Caco-2 (cell line): ENCODE results near the gene TBX15. TPM values are rescaled to one million over a fixed set of nuclear protein-coding genes. Genes with fewer than 3 reads are reported as not detected.

ENCODE experiments used
- BruUV-seq: library from RNA; stranded (reverse); fragments of 400-500 nt; replicated peaks from 2 replicates; lab custom pipeline; 2021; lab: Mats Ljungman, UMichigan
- CTCF ChIA-PET: fragments of 300-600 bp; sonication (Branson Sonifier 250); formaldehyde crosslinking; loops from one replicate; lab custom pipeline; 2022; ENCODE audit warnings: antibody characterized with exemption; lab: Charles Lee
- POLR2A ChIA-PET: fragments of 300-600 bp; sonication (Branson Sonifier 250); formaldehyde crosslinking; loops from one replicate; lab custom pipeline; 2022; ENCODE audit warnings: antibody characterized with exemption; lab: Charles Lee
- DNase-seq, 2 experiments: peaks; one replicate each; pipeline versions ENCODE4 v3.0.0 to v3.0.0-alpha.2; 2020 to 2022
- H3K27me3 ChIP-seq: replicated peaks from 2 replicates; pipeline ENCODE4 v1.6.0; 2011; ENCODE audit warnings: low read length; ENCODE audit not compliant: control insufficient read depth, insufficient read depth
- H3K36me3 ChIP-seq: 2 replicates; pipeline ENCODE4 v1.5.1; 2011; ENCODE audit warnings: low read length; ENCODE audit not compliant: control insufficient read depth, insufficient read depth
- H3K4me1 ChIP-seq: fragments of 250-450 bp; sonication (Bioruptor Pico); 2 replicates; pipeline ENCODE4 v1.5.1; 2020; ENCODE audit warnings: mild to moderate bottlenecking
- H3K4me3 ChIP-seq: 2 replicates; pipeline ENCODE4 v1.5.1; 2011; ENCODE audit warnings: low read depth, mild to moderate bottlenecking, control low read depth, low read length
- H3K9me3 ChIP-seq: fragments of 250-450 bp; sonication (Bioruptor Pico); 2 replicates; pipeline ENCODE4 v1.5.1; 2020; ENCODE audit warnings: mild to moderate bottlenecking, moderate library complexity
- H3K27ac Mint-ChIP-seq: one replicate; pipeline ENCODE4 v1.8.0; 2022; ENCODE audit warnings: mixed read lengths; ENCODE audit not compliant: unreplicated experiment
- H3K27me3 Mint-ChIP-seq: one replicate; pipeline ENCODE4 v1.8.0; 2022; ENCODE audit warnings: mixed read lengths; ENCODE audit not compliant: insufficient read depth, unreplicated experiment
- H3K36me3 Mint-ChIP-seq: one replicate; pipeline ENCODE4 v1.8.0; 2022; ENCODE audit warnings: mild to moderate bottlenecking, mixed read lengths; ENCODE audit not compliant: insufficient read depth, unreplicated experiment
- H3K4me1 Mint-ChIP-seq: one replicate; pipeline ENCODE4 v1.8.0; 2022; ENCODE audit warnings: low read depth, mixed read lengths; ENCODE audit not compliant: unreplicated experiment
- H3K4me3 Mint-ChIP-seq: one replicate; pipeline ENCODE4 v1.8.0; 2022; ENCODE audit warnings: mild to moderate bottlenecking, moderate library complexity, mixed read lengths; ENCODE audit not compliant: unreplicated experiment
- H3K9me3 Mint-ChIP-seq: one replicate; pipeline ENCODE4 v1.8.0; 2022; ENCODE audit warnings: mixed read lengths; ENCODE audit not compliant: unreplicated experiment
- intact Hi-C: fragments of 100-400 bp; cut with micrococcal nuclease; formaldehyde crosslinking; loops from one replicate; pipeline ENCODE4 v1.10.0; 2022; ENCODE audit not compliant: unreplicated experiment
- total RNA-seq: library from RNA; stranded (reverse); gene quantifications from 2 replicates; pipeline ENCODE4 v1.2.3, GENCODE V29; 2022
- TF ChIP-seq, protein P1 (sequence below), 2 experiments: fragments of 200-600 bp in 1 of 2; IDR thresholded peaks; 1 replicate in 1 of 2; 2 replicates in 1 of 2; pipeline versions ENCODE4 v1.5.1 to v1.8.0; 2011 to 2022; ENCODE audit warnings: antibody characterized with exemption in 1 of 2, control low read depth in 1 of 2, inconsistent platforms in 1 of 2, low read depth in 1 of 2, low read length in 1 of 2, mild to moderate bottlenecking in 1 of 2, moderate library complexity in 1 of 2; ENCODE audit not compliant: insufficient read depth in 1 of 2, severe bottlenecking in 1 of 2, unreplicated experiment in 1 of 2

TBX15 gene
- total RNA-seq, 1 experiment from 2014 or later, result 0.11 TPM

DNA sequence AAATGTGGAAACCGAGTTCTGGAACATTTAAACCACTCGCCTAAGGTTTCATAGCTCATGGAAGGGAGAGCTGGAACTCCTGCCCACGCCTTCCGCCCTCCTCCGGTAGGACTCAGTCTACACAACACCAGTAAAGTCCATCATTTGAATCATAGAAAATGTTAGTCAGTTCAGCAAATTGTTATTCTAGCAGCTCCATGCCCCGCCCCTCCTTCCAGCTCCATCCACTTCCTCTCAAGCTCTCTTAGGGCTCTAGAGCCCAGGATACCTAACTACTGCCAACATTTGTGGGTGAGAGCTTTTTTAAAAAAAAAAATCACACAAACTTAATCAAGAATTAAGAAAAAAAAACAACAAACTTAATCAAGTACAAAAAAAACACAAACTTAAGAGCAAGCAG lies 121.8 kb downstream of the TBX15 start:
- no peak overlapping the region for H3K4me3 Mint-ChIP-seq
- ChIA-PET CTCF (no interaction called here), POLR2A (no interaction called here)
- no peaks in the 10 kb centered on the region for H3K36me3 Mint-ChIP-seq
- no peaks in the 10 kb centered on the region for H3K9me3 Mint-ChIP-seq
- BruUV-seq, result no TSS peak
- no peak for DNase-seq
- no peaks in the 10 kb centered on the region for H3K27me3 ChIP-seq
- H3K4me1 Mint-ChIP-seq, result no peaks in the 10 kb centered on the region
- peaks cover 5% of the 10 kb centered on the region for H3K27me3 Mint-ChIP-seq
- H3K27ac Mint-ChIP-seq, result no peak overlapping the region
- H3K36me3 ChIP-seq, result no peaks in the 10 kb centered on the region
- no peak overlapping the region for H3K4me3 ChIP-seq
- no peaks in the 10 kb centered on the region for H3K9me3 ChIP-seq
- intact Hi-C loops, result no loop called here
- TF ChIP-seq, protein P1, sequence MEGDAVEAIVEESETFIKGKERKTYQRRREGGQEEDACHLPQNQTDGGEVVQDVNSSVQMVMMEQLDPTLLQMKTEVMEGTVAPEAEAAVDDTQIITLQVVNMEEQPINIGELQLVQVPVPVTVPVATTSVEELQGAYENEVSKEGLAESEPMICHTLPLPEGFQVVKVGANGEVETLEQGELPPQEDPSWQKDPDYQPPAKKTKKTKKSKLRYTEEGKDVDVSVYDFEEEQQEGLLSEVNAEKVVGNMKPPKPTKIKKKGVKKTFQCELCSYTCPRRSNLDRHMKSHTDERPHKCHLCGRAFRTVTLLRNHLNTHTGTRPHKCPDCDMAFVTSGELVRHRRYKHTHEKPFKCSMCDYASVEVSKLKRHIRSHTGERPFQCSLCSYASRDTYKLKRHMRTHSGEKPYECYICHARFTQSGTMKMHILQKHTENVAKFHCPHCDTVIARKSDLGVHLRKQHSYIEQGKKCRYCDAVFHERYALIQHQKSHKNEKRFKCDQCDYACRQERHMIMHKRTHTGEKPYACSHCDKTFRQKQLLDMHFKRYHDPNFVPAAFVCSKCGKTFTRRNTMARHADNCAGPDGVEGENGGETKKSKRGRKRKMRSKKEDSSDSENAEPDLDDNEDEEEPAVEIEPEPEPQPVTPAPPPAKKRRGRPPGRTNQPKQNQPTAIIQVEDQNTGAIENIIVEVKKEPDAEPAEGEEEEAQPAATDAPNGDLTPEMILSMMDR (IDR thresholded peaks at IDR 0.05; ENCODE audit: insufficient read depth in 1 of 2, low read depth in 1 of 2, low read length in 1 of 2, severe bottlenecking in 1 of 2, unreplicated experiment in 1 of 2), result no peak
- H3K4me1 ChIP-seq, result no peaks in the 10 kb centered on the region

DNA sequence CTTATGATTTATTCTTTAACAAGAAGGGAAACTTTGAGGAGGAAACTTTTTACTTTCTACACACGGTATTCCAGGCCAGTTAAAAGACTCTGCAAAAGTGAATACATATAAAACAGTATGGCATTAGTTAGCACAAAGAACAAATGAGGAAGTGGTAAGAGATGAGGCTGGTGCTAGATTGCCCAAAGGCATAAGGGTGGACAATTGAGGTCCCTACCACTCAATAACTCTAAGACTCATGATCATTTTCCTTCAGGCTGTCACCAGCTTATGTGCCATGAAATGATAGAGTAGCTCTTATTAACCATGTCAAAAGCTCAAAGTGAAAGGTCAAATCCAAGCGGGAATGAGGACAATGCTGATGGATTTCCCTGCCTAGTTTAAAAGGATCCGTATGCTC lies 124.5 kb downstream of the TBX15 start:
- TF ChIP-seq, protein P1 (IDR thresholded peaks at IDR 0.05; ENCODE audit: insufficient read depth in 1 of 2, low read depth in 1 of 2, low read length in 1 of 2, severe bottlenecking in 1 of 2, unreplicated experiment in 1 of 2), result no peak
- Histone ChIP-seq H3K9me3 (no peaks in the 10 kb centered on the region), H3K4me3 (no peak overlapping the region), H3K4me1 (no peaks in the 10 kb centered on the region), H3K27me3 (no peaks in the 10 kb centered on the region), H3K36me3 (no peaks in the 10 kb centered on the region)
- H3K36me3 Mint-ChIP-seq, result no peaks in the 10 kb centered on the region
- POLR2A ChIA-PET, result no interaction called here
- no peaks in the 10 kb centered on the region for H3K9me3 Mint-ChIP-seq
- no peak overlapping the region for H3K27ac Mint-ChIP-seq
- H3K4me1 Mint-ChIP-seq, result no peaks in the 10 kb centered on the region
- DNase-seq, result no peak
- CTCF ChIA-PET, result no interaction called here
- no peak overlapping the region for H3K4me3 Mint-ChIP-seq
- no peaks in the 10 kb centered on the region for H3K27me3 Mint-ChIP-seq
- no TSS peak for BruUV-seq
- intact Hi-C loops, result no loop called here

DNA sequence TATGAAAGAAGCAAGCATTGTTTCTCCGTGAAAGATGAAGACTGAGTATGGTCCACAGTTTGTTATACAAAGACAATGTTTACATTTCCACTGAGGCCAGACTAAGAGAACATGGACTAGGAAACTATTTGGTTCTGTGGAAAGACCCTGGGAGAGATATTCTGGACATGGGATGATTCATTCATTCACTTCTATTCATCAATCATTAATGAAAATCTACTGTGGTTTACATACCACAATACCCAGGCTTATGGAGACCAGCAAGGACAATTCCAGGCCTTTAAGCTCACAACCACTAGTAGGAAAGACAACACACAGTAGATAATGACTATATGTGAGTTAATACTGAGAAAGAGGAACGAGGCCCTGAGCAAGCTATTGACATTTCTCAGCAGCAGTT lies 125.4 kb downstream of the TBX15 start:
- Mint-ChIP-seq H3K36me3 (no peaks in the 10 kb centered on the region), H3K4me3 (no peak overlapping the region), H3K4me1 (no peaks in the 10 kb centered on the region), H3K27ac (no peak overlapping the region), H3K9me3 (no peaks in the 10 kb centered on the region), H3K27me3 (no peaks in the 10 kb centered on the region)
- no peaks in the 10 kb centered on the region for H3K36me3 ChIP-seq
- no peak for DNase-seq
- no peak overlapping the region for H3K4me3 ChIP-seq
- no peaks in the 10 kb centered on the region for H3K4me1 ChIP-seq
- ChIA-PET POLR2A (no interaction called here), CTCF (no interaction called here)
- no peaks in the 10 kb centered on the region for H3K27me3 ChIP-seq
- TF ChIP-seq, protein P1 (IDR thresholded peaks at IDR 0.05; ENCODE audit: insufficient read depth in 1 of 2, low read depth in 1 of 2, low read length in 1 of 2, severe bottlenecking in 1 of 2, unreplicated experiment in 1 of 2), result no peak
- intact Hi-C loops, result no loop called here
- no peaks in the 10 kb centered on the region for H3K9me3 ChIP-seq
- no TSS peak for BruUV-seq
